ENCODE data around the gene DDB1. TPM values are rescaled to one million over a fixed set of nuclear protein-coding genes. Genes with fewer than 3 reads are reported as not detected.

The DDB1 gene
- total and polyA plus RNA-seq, 2 of the 13 experiments (the other 11 are each of a cell fraction or from before 2014, with no cell fraction given), result 217 to 266 TPM

GRCh38 chr11:61306221-61306620, 26.7 kb downstream of the DDB1 start:
- in situ Hi-C loops (cut with HindIII; ENCODE audit: extremely low pct_ligation_motif_present, low pct_unique_long_range_greater_than_20kb) (no loop called here), intact Hi-C loops (cut with micrococcal nuclease; ENCODE audit: unreplicated experiment) (no loop called here)
- WGBS (ENCODE audit: low lambda C conversion rate), result 100% methylated on average over 1 of the region's 1 CpG
- H2AFZ ChIP-seq (ENCODE audit: low read length), result no peak overlapping the region
- no peaks in the 10 kb centered on the region for H3K27me3 ChIP-seq (ENCODE audit: control insufficient read depth in 1 of 2, insufficient read depth in 2 of 2, low read length in 2 of 2)
- no peak for ATAC-seq
- DNase-seq (ENCODE audit: low spot score), result no peak
- H3K9ac ChIP-seq (ENCODE audit: insufficient read depth, low read depth, low read length), result no peak overlapping the region
- POLR2A ChIA-PET, result no interaction called here
- BruUV-seq (replicated peaks), result no TSS peak
- no peak overlapping the region for H3K27ac ChIP-seq (ENCODE audit: extremely low read length, insufficient read depth, low read length)
- FAIRE-seq, result no peak
- CTCF ChIA-PET (ENCODE audit: low intra/inter-chr PET ratio, low total read pairs), result no interaction called here
- TF ChIP-seq ZBTB46 (CRISPR knock-in tag; IDR thresholded peaks at IDR 0.05; ENCODE audit: borderline replicate concordance) (no peak), TIGD3 (CRISPR knock-in tag; IDR thresholded peaks at IDR 0.05; ENCODE audit: borderline replicate concordance) (no peak), SP1 (IDR thresholded peaks at IDR 0.05) (no peak), SP1 (CRISPR knock-in tag; IDR thresholded peaks at IDR 0.05) (no peak), DNMT1 (CRISPR knock-in tag; IDR thresholded peaks at IDR 0.05) (no peak), FOXK1 (CRISPR knock-in tag; IDR thresholded peaks at IDR 0.05; ENCODE audit: borderline replicate concordance, low read depth) (no peak), KLF13 (CRISPR knock-in tag; IDR thresholded peaks at IDR 0.05) (no peak), NCOR1 (IDR thresholded peaks at IDR 0.05; ENCODE audit: borderline replicate concordance, low read length) (no peak), SOX5 (CRISPR knock-in tag; IDR thresholded peaks at IDR 0.05; ENCODE audit: borderline replicate concordance) (no peak), ZNF225 (CRISPR knock-in tag; IDR thresholded peaks at IDR 0.05) (no peak), SRSF9 (IDR thresholded peaks at IDR 0.05; ENCODE audit: borderline replicate concordance, insufficient read depth, low read depth, low read length, poor library complexity, severe bottlenecking) (no peak), JARID2 (CRISPR knock-in tag; IDR thresholded peaks at IDR 0.05; ENCODE audit: insufficient replicate concordance) (no peak), FOXJ3 (CRISPR knock-in tag; IDR thresholded peaks at IDR 0.05; ENCODE audit: borderline replicate concordance) (no peak), UBTF (CRISPR knock-in tag; IDR thresholded peaks at IDR 0.05) (no peak), MIER3 (CRISPR knock-in tag; IDR thresholded peaks at IDR 0.05; ENCODE audit: borderline replicate concordance) (no peak), ELF3 (CRISPR knock-in tag; IDR thresholded peaks at IDR 0.05) (no peak), ZNF713 (CRISPR knock-in tag; IDR thresholded peaks at IDR 0.05) (no peak), ZNF530 (CRISPR knock-in tag; IDR thresholded peaks at IDR 0.05; ENCODE audit: low read depth) (no peak)
- peaks cover 54 to 94% of the 10 kb centered on the region in 2 experiments for H3K36me3 ChIP-seq (replicated peaks in 1 of 2; ENCODE audit: control insufficient read depth in 1 of 2, insufficient read depth in 2 of 2, low read length in 2 of 2)
- H3K4me1 ChIP-seq (ENCODE audit: insufficient read depth, low read length), result no peaks in the 10 kb centered on the region
- H3K4me3 ChIP-seq (replicated peaks in 1 of 3; ENCODE audit: insufficient read depth in 1 of 3, low read depth in 2 of 3, low read length in 3 of 3), result no peak overlapping the region
- no peaks in the 10 kb centered on the region for H3K9me3 ChIP-seq (ENCODE audit: low read length)
- H3K4me2 ChIP-seq (ENCODE audit: low read depth, low read length), result no peak overlapping the region
- H3K79me2 ChIP-seq (ENCODE audit: insufficient read depth, low read length), result peaks cover 3% of the 10 kb centered on the region
- H4K20me1 ChIP-seq (ENCODE audit: insufficient read depth, low read length), result 0 out of 2 replicates have a peak, but pooled peaks cover 2% of the 10 kb centered on the region
